Muscle layer of colon (tissue), 2 donors: ENCODE measurements around the gene FAM149B1.

Source experiments
- H3K27ac ChIP-seq: one replicate; pipeline ENCODE4 v1.7.0; 2013; ENCODE audit warnings: low read depth, mild to moderate bottlenecking, low read length, moderate library complexity
- H3K27me3 ChIP-seq, 2 donors: one replicate each; pipeline ENCODE4 v1.7.0; 2013; ENCODE audit warnings: low read length in 2 of 2, mild to moderate bottlenecking in 2 of 2; ENCODE audit not compliant: insufficient read depth in 2 of 2, control insufficient read depth in 1 of 2
- H3K36me3 ChIP-seq: one replicate; pipeline ENCODE4 v1.7.0; 2013; ENCODE audit warnings: mild to moderate bottlenecking, low read length; ENCODE audit not compliant: insufficient read depth
- H3K4me1 ChIP-seq: one replicate; pipeline ENCODE4 v1.7.0; 2013; ENCODE audit warnings: mild to moderate bottlenecking, low read length; ENCODE audit not compliant: insufficient read depth
- H3K4me3 ChIP-seq, 2 donors: one replicate each; pipeline ENCODE4 v1.7.0; 2013; ENCODE audit warnings: low read length in 2 of 2, low read depth in 1 of 2, mild to moderate bottlenecking in 1 of 2, moderate library complexity in 1 of 2
- H3K9ac ChIP-seq: one replicate; pipeline ENCODE4 v1.7.0; 2013; ENCODE audit warnings: low read length
- H3K9me3 ChIP-seq: one replicate; pipeline ENCODE4 v1.7.0; 2013; ENCODE audit warnings: mild to moderate bottlenecking, low read length
- donor health status: abdominal sarcoma.
- donor health status: Adenocarcinoma of cecum.

Gene FAM149B1

GRCh38 chr10:73152009-73152408 is 15.9 kb upstream of the FAM149B1 start:
- Histone ChIP-seq H3K36me3 (peaks cover 42% of the 10 kb centered on the region), H3K27ac (no peak overlapping the region), H3K9me3 (no peaks in the 10 kb centered on the region), H3K4me3 (no peak overlapping the region), H3K4me1 (no peaks in the 10 kb centered on the region), H3K27me3 (no peaks in the 10 kb centered on the region), H3K9ac (no peak overlapping the region)

- H3K36me3 ChIP-seq = peaks cover 31% of the 10 kb centered on the region
- H3K9ac ChIP-seq = no peak overlapping the region
- no peak overlapping the region for H3K27ac ChIP-seq
- H3K9me3 ChIP-seq = no peaks in the 10 kb centered on the region
- no peaks in the 10 kb centered on the region for H3K4me1 ChIP-seq
- H3K4me3 ChIP-seq = no peak overlapping the region
- no peaks in the 10 kb centered on the region for H3K27me3 ChIP-seq
Observed at GRCh38 chr10:73156054-73156453, 11.9 kb upstream of the FAM149B1 start.

GRCh38 chr10:73159038-73159648 is 8.8 kb upstream of the FAM149B1 start:
- Histone ChIP-seq H3K36me3 (peaks cover 37% of the 10 kb centered on the region), H3K27me3 (no peaks in the 10 kb centered on the region), H3K9me3 (no peaks in the 10 kb centered on the region), H3K27ac (no peak overlapping the region), H3K4me3 (no peak overlapping the region), H3K9ac (no peak overlapping the region), H3K4me1 (no peaks in the 10 kb centered on the region)

DNA sequence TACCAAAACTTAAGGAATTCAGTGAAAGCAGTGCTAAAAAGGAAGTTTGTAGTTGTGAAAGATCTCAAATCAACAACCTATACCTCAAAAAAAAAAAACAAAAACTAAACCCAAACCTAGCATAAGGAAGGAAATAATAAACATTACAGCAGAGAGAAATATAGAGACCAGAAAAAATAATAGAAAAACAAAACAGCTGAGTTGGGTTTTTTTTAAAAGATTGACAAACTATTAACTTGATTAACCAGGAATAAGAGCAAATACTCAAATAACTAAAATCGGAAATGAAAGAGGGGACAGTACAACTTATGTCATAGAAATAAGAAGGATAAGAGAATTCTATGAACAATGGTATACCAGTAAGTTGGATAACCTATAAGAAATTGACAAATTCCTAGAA is 6.8 kb upstream of the FAM149B1 start:
- Histone ChIP-seq H3K9ac (no peak overlapping the region), H3K9me3 (no peaks in the 10 kb centered on the region), H3K4me3 (no peak overlapping the region), H3K27me3 (no peaks in the 10 kb centered on the region), H3K4me1 (peaks cover 4% of the 10 kb centered on the region), H3K36me3 (peaks cover 36% of the 10 kb centered on the region), H3K27ac (no peak overlapping the region)

DNA sequence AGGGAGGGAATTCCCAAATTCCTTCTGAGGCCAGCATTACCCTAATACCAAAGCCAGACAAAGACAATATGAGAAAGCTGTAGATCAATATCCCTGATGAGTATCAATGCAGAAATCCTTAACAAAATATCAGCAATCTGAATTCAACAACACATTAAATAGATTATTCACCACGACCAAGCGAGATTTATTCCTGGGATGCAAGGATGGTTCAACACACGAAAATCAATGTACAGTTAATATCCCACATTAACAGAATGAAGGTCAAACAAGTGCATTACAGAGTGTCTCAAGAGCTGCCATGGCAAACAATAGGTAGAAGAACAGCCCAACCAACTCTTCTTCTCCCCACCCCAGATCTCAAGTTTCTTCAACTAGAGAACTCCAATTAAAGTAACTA is 6.3 kb upstream of the FAM149B1 start:
- H3K4me1 ChIP-seq = peaks cover 10% of the 10 kb centered on the region
- H3K36me3 ChIP-seq = peaks cover 30% of the 10 kb centered on the region

GRCh38 chr10:73163096-73163495 is 4.8 kb upstream of the FAM149B1 start:
- peaks cover 27% of the 10 kb centered on the region for H3K36me3 ChIP-seq
- H3K4me1 ChIP-seq = peaks cover 18% of the 10 kb centered on the region
- H3K27me3 ChIP-seq = no peaks in the 10 kb centered on the region
- H3K9ac ChIP-seq = no peak overlapping the region
- no peaks in the 10 kb centered on the region for H3K9me3 ChIP-seq
- no peak overlapping the region for H3K4me3 ChIP-seq
- H3K27ac ChIP-seq = no peak overlapping the region

More for the DNA sequence above, 6.3 kb upstream of the FAM149B1 start:
- H3K27me3 ChIP-seq = no peaks in the 10 kb centered on the region
- H3K27ac ChIP-seq = no peak overlapping the region
- H3K9ac ChIP-seq = no peak overlapping the region
- H3K4me3 ChIP-seq = no peak overlapping the region
- H3K9me3 ChIP-seq = no peaks in the 10 kb centered on the region

GRCh38 chr10:73166972-73167371 is 947 bp upstream of the FAM149B1 start:
- Histone ChIP-seq H3K27me3 (no peaks in the 10 kb centered on the region), H3K9ac (peak overlapping the region; percentile 91), H3K9me3 (no peaks in the 10 kb centered on the region), H3K27ac (peak overlapping the region; percentile 75), H3K4me1 (peaks cover 24% of the 10 kb centered on the region), H3K4me3 (peak overlapping the region; percentile 82 to 93), H3K36me3 (peaks cover 16% of the 10 kb centered on the region)

DNA sequence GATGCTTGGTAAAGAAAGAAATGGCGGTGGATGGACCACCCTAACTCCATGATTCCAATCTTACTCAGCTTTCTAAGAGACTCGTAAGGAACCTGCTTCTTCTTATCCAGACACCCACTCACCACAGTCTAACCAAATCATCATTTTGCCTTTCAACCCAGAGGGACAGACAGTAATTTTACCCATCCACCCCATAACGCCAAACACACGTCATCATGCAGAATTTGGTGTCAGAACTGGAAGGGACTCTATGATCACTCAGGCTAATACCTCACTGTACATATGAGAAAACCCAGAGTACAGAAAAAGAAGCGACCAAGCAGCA is 499 bp upstream of the FAM149B1 start:
- no peaks in the 10 kb centered on the region for H3K9me3 ChIP-seq
- H3K36me3 ChIP-seq = peaks cover 12% of the 10 kb centered on the region
- peaks cover 24% of the 10 kb centered on the region for H3K4me1 ChIP-seq
- peak overlapping the region; percentile 91 for H3K9ac ChIP-seq
- no peaks in the 10 kb centered on the region for H3K27me3 ChIP-seq
- H3K27ac ChIP-seq = peak overlapping the region; percentile 75
- H3K4me3 ChIP-seq = peak overlapping the region; percentile 82 to 93

DNA sequence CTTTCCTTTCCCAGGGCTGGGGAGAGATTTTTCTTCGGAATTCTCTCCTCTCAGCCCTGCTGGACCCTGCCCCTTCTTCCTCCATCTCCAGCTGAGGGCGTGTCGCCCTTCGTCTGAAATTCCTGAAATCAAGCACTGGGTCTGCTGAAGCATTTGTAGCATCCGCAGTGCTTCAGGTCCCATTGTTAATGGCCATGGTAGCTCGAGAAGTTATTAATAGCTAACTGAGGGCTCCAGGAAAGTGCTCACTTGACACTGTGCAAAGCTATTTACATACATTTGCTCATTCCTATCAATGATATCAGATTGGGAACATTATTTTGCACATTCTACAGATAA is 515 bp downstream of the FAM149B1 start:
- Histone ChIP-seq H3K9me3 (no peaks in the 10 kb centered on the region), H3K27me3 (no peaks in the 10 kb centered on the region), H3K27ac (peak overlapping the region; percentile 75), H3K4me1 (peaks cover 24% of the 10 kb centered on the region), H3K36me3 (peaks cover 5% of the 10 kb centered on the region), H3K4me3 (peak overlapping the region; percentile 82 to 93), H3K9ac (peak overlapping the region; percentile 91)

GRCh38 chr10:73169320-73169719 is 1.4 kb downstream of the FAM149B1 start:
- peaks cover 24% of the 10 kb centered on the region for H3K4me1 ChIP-seq
- no peaks in the 10 kb centered on the region for H3K27me3 ChIP-seq
- no peak overlapping the region for H3K27ac ChIP-seq
- no peak overlapping the region for H3K9ac ChIP-seq
- H3K36me3 ChIP-seq = no peaks in the 10 kb centered on the region
- H3K9me3 ChIP-seq = no peaks in the 10 kb centered on the region
- H3K4me3 ChIP-seq = no peak overlapping the region

- H3K36me3 ChIP-seq = peaks cover 7% of the 10 kb centered on the region
- peaks cover 6% of the 10 kb centered on the region for H3K4me1 ChIP-seq
- no peak overlapping the region for H3K9ac ChIP-seq
- H3K27ac ChIP-seq = no peak overlapping the region
- H3K9me3 ChIP-seq = no peaks in the 10 kb centered on the region
- H3K4me3 ChIP-seq = no peak overlapping the region
- no peaks in the 10 kb centered on the region for H3K27me3 ChIP-seq
Observed at GRCh38 chr10:73172867-73173266, 4.9 kb downstream of the FAM149B1 start.

DNA sequence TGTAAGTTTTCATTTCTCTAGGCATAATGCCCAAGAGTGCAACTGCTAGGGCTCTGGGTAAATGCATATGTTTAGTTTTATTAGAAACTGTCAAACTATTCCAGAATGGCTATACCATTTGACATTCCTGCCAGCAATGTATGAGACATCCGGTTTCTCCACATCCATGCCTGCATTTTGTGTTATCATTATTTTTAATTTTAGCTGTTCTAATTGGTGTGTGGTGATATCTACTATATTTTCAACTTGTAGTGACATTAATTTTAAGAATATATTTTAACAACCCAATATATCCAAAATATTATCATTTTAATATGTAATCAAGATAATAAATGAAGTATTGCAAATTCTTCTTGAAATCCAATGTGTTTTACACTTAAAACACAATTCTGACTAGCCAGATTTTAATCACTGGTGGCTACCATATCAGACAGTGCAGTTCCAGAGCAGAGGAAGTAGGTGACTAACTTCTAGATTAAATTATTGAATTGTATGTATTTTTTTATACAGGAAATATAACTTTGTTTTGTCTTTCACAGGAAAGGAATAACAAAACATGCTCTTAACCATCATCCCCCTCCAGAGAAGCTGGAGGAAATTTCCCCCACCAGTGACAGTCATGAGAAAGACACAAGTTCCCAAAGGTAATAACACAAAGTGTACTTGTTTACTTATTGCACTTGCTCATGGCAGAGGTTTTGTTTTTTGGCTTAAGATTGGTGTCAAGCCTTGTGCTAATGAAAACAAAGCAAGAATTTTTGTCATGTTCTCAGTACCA is 6.4 kb downstream of the FAM149B1 start:
- Histone ChIP-seq H3K4me1 (no peaks in the 10 kb centered on the region), H3K27ac (no peak overlapping the region), H3K9me3 (no peaks in the 10 kb centered on the region), H3K9ac (no peak overlapping the region), H3K27me3 (no peaks in the 10 kb centered on the region), H3K36me3 (peaks cover 7% of the 10 kb centered on the region), H3K4me3 (no peak overlapping the region)
